ENCODE data around the gene DNAJC13. TPM values are rescaled to one million over a fixed set of nuclear protein-coding genes. Genes with fewer than 3 reads are reported as not detected.
A peak's percentile ranks its signal among the peaks of the same experiment; 100 is the strongest.

The DNAJC13 gene
- total RNA-seq, 4 donors from 2014 or later, result 30.2 to 60.2 (median 47.0) TPM

DNA sequence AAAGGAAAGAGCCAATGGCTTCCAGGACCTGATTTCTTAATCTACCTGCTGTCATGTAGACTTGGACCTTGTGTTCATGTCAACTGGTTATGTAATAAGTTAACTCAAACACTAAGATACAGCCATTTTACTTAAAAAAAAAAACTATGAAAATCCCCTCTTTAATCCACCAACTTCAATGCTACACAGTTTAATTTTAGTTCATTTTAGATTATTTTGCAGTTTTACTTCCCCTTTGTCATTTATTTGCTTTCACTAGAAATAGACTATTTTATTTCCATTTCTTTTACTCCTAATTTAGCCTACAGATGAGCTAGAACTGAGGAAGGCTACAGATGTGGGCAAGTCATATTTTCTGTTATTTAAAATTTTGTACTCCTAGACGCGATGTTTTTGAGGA lies 10.7 kb upstream of the DNAJC13 start:
- ATAC-seq (ENCODE audit: low FRiP score) (no peak), DNase-seq (ENCODE audit: low spot score) (no peak)
- TF ChIP-seq, protein P1, sequence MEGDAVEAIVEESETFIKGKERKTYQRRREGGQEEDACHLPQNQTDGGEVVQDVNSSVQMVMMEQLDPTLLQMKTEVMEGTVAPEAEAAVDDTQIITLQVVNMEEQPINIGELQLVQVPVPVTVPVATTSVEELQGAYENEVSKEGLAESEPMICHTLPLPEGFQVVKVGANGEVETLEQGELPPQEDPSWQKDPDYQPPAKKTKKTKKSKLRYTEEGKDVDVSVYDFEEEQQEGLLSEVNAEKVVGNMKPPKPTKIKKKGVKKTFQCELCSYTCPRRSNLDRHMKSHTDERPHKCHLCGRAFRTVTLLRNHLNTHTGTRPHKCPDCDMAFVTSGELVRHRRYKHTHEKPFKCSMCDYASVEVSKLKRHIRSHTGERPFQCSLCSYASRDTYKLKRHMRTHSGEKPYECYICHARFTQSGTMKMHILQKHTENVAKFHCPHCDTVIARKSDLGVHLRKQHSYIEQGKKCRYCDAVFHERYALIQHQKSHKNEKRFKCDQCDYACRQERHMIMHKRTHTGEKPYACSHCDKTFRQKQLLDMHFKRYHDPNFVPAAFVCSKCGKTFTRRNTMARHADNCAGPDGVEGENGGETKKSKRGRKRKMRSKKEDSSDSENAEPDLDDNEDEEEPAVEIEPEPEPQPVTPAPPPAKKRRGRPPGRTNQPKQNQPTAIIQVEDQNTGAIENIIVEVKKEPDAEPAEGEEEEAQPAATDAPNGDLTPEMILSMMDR (IDR thresholded peaks at IDR 0.05), result no peak

GRCh38 chr3:132407025-132407424 lies 10.3 kb upstream of the DNAJC13 start:
- DNase-seq (ENCODE audit: low spot score) (no peak), ATAC-seq (ENCODE audit: low FRiP score) (no peak)
- TF ChIP-seq, protein P1 (IDR thresholded peaks at IDR 0.05), result no peak

- ATAC-seq (ENCODE audit: low FRiP score), result no peak
- no peak for DNase-seq (ENCODE audit: low spot score)
- TF ChIP-seq, protein P1 (IDR thresholded peaks at IDR 0.05), result no peak
These were observed 2.5 kb upstream of the DNAJC13 start for GRCh38 chr3:132414841-132415240.

- no peak for ATAC-seq (ENCODE audit: low FRiP score)
- TF ChIP-seq, protein P1 (IDR thresholded peaks at IDR 0.05), result no peak
- DNase-seq (ENCODE audit: low spot score), result no peak
These were observed 1.1 kb upstream of the DNAJC13 start for GRCh38 chr3:132416161-132416560.

DNA sequence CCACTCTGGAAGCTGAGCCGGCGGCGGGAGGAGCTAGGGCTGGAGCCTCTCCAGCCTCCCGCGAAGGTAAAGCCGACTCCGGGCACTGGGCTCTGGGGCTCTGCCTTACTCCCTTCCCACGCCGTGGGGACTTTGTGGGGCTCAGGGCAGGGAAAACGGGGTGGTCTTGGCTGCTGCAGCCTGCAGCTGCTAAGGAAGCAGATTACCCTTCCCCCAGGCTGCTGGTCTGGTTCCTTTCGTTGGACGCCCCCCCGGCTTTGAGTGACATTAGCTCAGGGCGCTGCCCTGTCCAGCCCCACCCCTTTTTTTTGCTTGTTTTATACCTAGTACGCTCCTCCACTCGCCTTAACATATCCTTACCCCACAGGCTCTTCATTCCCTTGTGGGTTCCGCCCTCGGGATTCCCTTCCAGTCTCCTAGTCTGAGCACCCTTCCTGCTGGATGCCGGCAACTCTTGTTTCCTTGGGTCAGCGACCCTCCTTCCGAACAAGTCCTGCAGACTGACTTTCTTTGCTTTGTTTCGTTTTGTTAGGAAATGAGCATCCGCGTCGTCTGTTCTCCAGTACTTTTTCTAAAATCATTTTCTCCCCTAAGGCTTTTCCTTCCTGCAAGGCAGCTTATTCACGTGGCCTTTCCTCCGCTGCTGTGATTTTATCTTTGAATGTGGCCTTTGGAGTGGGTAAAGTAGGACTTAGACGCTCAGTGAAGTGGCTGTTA lies 551 bp downstream of the DNAJC13 start:
- ATAC-seq (ENCODE audit: low FRiP score) (peak; percentile 71), DNase-seq (ENCODE audit: low spot score) (no peak)
- TF ChIP-seq, protein P1 (IDR thresholded peaks at IDR 0.05), result no peak

DNA sequence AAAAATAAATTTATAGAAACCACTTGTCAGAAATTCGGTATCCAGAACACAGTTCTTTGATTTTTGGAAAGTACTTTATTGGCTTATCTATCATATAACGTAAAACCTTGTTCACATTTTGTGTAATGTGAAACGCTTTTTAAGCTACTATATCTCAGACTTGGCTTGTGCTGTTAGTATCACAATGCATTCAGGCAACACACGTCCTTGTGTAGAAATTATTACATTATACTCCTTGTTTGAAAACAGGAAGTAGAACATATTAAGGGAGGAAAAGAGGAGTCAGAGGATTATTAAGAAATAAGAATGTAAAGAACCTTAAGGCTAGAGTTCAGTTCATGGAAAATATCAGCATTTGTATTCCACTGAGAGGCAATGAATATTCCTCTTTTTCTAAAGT lies 1.6 kb downstream of the DNAJC13 start:
- TF ChIP-seq, protein P1 (IDR thresholded peaks at IDR 0.05), result no peak
- no peak for DNase-seq (ENCODE audit: low spot score)
- no peak for ATAC-seq (ENCODE audit: low FRiP score)

GRCh38 chr3:132421832-132422231 lies 4.5 kb downstream of the DNAJC13 start:
- TF ChIP-seq, protein P1 (IDR thresholded peaks at IDR 0.05), result no peak
- ATAC-seq (ENCODE audit: low FRiP score) (no peak), DNase-seq (ENCODE audit: low spot score) (no peak)

Data from omental fat pad (tissue), 4 donors.